ENCODE data around the gene AICDA. TPM values are rescaled to one million over a fixed set of nuclear protein-coding genes. Genes with fewer than 3 reads are reported as not detected.

AICDA gene
- total and polyA plus RNA-seq, 7 donors, result 0.04 TPM; not detected in 6

DNA sequence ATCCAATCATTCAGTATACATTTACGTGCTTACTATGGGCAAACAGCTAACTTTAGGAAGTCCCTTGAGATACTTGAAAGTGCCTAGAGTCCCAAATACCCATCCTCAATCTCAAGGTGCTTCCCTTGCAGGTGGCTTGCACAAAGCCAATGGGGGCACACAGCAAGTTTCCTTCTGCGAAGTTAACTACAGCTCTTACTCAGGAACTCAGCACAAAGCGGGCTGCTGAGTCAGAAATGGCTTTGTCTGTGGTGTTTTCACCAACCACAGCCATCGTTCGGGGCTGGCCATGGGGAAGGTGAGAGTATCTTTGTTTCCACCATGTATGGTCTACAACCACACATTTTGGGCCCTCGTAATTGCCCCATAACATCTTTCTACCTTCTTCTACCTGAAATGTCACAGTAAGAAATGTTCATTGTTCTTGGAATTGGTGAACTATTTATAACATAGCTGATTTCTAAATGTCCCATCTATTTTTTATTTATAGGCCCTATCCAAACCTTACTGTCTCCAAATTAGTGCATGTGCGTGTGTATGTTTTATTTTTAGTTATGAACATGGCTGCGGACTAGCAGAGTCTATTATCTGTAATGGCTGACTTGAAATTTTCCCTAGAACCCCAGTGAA lies 36.0 kb upstream of the AICDA start:
- 85 to 90% (median 89%) methylated on average over 8 of the region's 8 CpGs for WGBS, 3 donors
- Histone ChIP-seq H3K27me3 (ENCODE audit: insufficient read depth in 3 of 3, low read length in 2 of 3) (peaks cover 0 to 3% (median 0%) of the 10 kb centered on the region in 3 donors), H3K36me3 (ENCODE audit: insufficient read depth in 1 of 2, low read depth in 1 of 2) (no peaks in the 10 kb centered on the region), H3K4me3 (no peak overlapping the region), H3K4me1 (no peaks in the 10 kb centered on the region), H3K9me3 (no peaks in the 10 kb centered on the region), H3K27ac (no peak overlapping the region)
- TF ChIP-seq, protein P1, sequence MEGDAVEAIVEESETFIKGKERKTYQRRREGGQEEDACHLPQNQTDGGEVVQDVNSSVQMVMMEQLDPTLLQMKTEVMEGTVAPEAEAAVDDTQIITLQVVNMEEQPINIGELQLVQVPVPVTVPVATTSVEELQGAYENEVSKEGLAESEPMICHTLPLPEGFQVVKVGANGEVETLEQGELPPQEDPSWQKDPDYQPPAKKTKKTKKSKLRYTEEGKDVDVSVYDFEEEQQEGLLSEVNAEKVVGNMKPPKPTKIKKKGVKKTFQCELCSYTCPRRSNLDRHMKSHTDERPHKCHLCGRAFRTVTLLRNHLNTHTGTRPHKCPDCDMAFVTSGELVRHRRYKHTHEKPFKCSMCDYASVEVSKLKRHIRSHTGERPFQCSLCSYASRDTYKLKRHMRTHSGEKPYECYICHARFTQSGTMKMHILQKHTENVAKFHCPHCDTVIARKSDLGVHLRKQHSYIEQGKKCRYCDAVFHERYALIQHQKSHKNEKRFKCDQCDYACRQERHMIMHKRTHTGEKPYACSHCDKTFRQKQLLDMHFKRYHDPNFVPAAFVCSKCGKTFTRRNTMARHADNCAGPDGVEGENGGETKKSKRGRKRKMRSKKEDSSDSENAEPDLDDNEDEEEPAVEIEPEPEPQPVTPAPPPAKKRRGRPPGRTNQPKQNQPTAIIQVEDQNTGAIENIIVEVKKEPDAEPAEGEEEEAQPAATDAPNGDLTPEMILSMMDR (IDR thresholded peaks at IDR 0.05), result no peak
- no peak for ATAC-seq
- intact Hi-C loops (cut with DNase I), result no loop called here
- no peak for DNase-seq

DNA sequence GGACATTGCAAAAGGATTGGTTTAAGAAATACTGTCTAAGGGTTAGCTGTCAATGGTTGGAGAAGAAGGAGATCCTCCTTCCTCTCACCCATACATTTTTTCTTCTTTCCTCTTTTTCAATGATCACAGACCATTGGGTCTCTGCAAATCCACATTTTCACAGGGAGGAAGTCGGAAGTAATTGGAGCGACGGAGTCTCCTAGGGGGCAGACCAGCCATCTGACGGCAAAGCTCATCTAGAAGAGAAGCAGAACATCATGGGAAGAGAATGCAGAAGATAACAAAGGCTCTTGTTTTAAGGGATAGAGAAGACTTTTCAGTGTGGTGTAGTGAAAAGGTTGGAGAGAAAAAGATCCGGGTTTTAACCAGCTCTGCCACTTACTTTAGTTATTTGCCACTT lies 35.3 kb upstream of the AICDA start:
- H3K4me1 ChIP-seq, result no peaks in the 10 kb centered on the region
- ATAC-seq, result no peak

DNA sequence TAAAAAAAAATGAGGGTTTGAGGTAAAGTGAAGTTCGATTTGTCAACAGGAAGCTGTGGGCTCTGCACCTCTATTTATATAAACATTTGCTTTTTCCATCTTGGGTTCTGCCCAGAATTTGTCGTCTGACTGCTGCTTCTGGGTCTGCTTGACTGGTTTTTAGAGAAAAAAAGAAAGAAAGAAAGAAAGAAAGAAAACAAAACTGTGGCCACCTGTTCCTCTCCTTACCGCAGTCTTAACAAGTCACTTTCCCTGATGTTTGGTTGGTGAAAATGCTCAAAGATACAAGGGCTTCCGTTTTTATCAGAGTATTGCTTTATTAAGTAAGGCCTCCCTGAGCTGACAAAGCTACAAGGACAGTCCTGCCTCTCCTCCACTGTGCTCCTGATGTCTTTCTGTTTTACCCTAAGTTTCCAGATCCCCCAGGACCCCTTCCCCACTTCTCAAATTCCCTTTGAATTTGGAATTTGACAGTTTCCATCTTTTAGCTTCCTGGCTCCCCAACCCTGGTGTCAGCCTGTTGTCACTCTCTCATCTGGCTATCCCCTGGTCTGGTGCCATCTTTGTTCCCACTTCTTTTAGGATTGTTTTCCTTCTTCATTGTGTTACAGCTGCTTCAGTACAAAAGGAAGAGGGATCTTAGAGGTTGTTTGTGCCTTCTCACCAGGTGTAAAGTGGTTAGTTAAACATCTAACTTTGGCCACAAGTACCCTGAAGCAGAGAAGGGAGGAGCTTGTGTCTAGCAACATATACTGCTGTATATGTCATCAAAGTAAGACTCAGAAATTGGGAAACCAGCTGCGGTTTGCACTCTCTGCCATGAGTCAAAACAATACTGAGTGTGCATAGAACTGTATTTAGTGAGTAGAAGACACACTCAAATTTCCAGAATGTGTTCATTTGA lies 31.9 kb upstream of the AICDA start:
- H3K4me1 ChIP-seq, result no peaks in the 10 kb centered on the region
- H3K36me3 ChIP-seq (ENCODE audit: insufficient read depth in 1 of 2, low read depth in 1 of 2), result no peaks in the 10 kb centered on the region
- DNase-seq (no peak), ATAC-seq (no peak)
- H3K9me3 ChIP-seq, result no peaks in the 10 kb centered on the region
- TF ChIP-seq, protein P1 (IDR thresholded peaks at IDR 0.05), result no peak
- no peaks in the 10 kb centered on the region for H3K27me3 ChIP-seq (ENCODE audit: insufficient read depth in 3 of 3, low read length in 2 of 3)
- 54 to 60% (median 55%) methylated on average over 5 of the region's 5 CpGs for WGBS, 3 donors
- no peak overlapping the region for H3K27ac ChIP-seq
- no peak overlapping the region for H3K4me3 ChIP-seq
- intact Hi-C loops (cut with DNase I), result no loop called here

More for the DNA sequence above, 35.3 kb upstream of the AICDA start:
- Histone ChIP-seq H3K27ac (no peak overlapping the region), H3K36me3 (ENCODE audit: insufficient read depth in 1 of 2, low read depth in 1 of 2) (no peaks in the 10 kb centered on the region), H3K9me3 (no peaks in the 10 kb centered on the region), H3K4me3 (no peak overlapping the region), H3K27me3 (ENCODE audit: insufficient read depth in 3 of 3, low read length in 2 of 3) (no peaks in the 10 kb centered on the region)
- 82 to 86% (median 83%) methylated on average over 5 of the region's 5 CpGs for WGBS, 3 donors
- intact Hi-C loops (cut with DNase I), result no loop called here
- TF ChIP-seq, protein P1 (IDR thresholded peaks at IDR 0.05), result no peak
- no peak for DNase-seq

DNA sequence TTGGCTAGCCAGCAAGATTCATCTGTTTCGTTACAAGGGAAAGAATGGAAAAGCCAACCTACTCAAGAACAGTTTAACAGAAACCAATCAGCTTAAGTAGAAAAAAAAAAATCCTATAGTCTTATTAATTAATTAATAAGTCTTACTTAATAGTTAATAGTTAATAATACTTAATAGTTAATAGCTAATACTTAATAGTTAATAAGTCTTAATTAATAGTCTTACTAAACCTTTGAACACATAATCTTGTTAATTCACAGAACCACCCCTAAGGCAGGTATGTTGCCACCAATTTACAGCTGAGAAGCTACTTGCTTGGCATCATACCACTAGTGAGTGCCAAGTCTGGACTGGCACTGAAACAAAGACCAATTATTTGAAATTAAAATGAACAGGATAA lies 30.1 kb upstream of the AICDA start:
- TF ChIP-seq, protein P1 (IDR thresholded peaks at IDR 0.05), result no peak
- no peaks in the 10 kb centered on the region for H3K4me1 ChIP-seq
- intact Hi-C loops (cut with DNase I), result no loop called here
- H3K4me3 ChIP-seq, result no peak overlapping the region
- H3K27me3 ChIP-seq (ENCODE audit: insufficient read depth in 3 of 3, low read length in 2 of 3), result no peaks in the 10 kb centered on the region
- DNase-seq (no peak), ATAC-seq (no peak)
- no peak overlapping the region for H3K27ac ChIP-seq
- no peaks in the 10 kb centered on the region for H3K36me3 ChIP-seq (ENCODE audit: insufficient read depth in 1 of 2, low read depth in 1 of 2)
- H3K9me3 ChIP-seq, result no peaks in the 10 kb centered on the region
- WGBS, 3 donors, result 85 to 91% (median 89%) methylated on average over 1 of the region's 1 CpG

Measured in psoas muscle (tissue), 8 donors.